ENCODE data around the gene ZBTB45. TPM values are rescaled to one million over a fixed set of nuclear protein-coding genes. Genes with fewer than 3 reads are reported as not detected.

The ZBTB45 gene
- total RNA-seq, 2 donors from 2014 or later, result 9.9 to 12.9 TPM

- no peaks in the 10 kb centered on the region for H3K27me3 ChIP-seq
- WGBS, 2 donors, result 89% methylated on average over 14 of the region's 14 CpGs; no CpG with 5 or more reads in 1 of the 2 donors
- H3K4me3 ChIP-seq, result no peak overlapping the region
- no peak overlapping the region for H3K27ac ChIP-seq
- intact Hi-C loops (cut with DNase I), result no loop called here
- no peaks in the 10 kb centered on the region for H3K36me3 ChIP-seq (replicated peaks in 1 of 2; ENCODE audit: insufficient read depth in 1 of 2, low read depth in 2 of 2)
- TF ChIP-seq POLR2A (IDR thresholded peaks at IDR 0.05) (no peak), CTCF (IDR thresholded peaks at IDR 0.05) (no peak)
- no peaks in the 10 kb centered on the region for H3K9me3 ChIP-seq
- ATAC-seq (no peak), DNase-seq (no peak)
- peaks cover 25% of the 10 kb centered on the region for H3K4me1 ChIP-seq
Observed at GRCh38 chr19:58500242-58500641, 19.4 kb downstream of the ZBTB45 start.

GRCh38 chr19:58499021-58499927 is 20.3 kb downstream of the ZBTB45 start:
- Histone ChIP-seq H3K27me3 (no peaks in the 10 kb centered on the region), H3K36me3 (replicated peaks in 1 of 2; ENCODE audit: insufficient read depth in 1 of 2, low read depth in 2 of 2) (no peaks in the 10 kb centered on the region), H3K4me3 (peak overlapping the region; percentile 28), H3K9me3 (no peaks in the 10 kb centered on the region), H3K27ac (peak overlapping the region; percentile 27 to 84 (median 60)), H3K4me1 (peaks cover 25% of the 10 kb centered on the region)
- DNase-seq (peak; percentile 100), ATAC-seq (peak; percentile 99)
- WGBS, 2 donors, result 1 to 2% methylated on average over 13 to 60 of the region's 60 CpGs
- TF ChIP-seq CTCF (IDR thresholded peaks at IDR 0.05) (peak in 3 of 7 experiments; percentile 33 to 36 (median 33)), POLR2A (IDR thresholded peaks at IDR 0.05) (peak; percentile 25 to 71 (median 60))
- intact Hi-C loops (cut with DNase I), result no loop called here

GRCh38 chr19:58498316-58499020 is 21.1 kb downstream of the ZBTB45 start:
- ATAC-seq, result no peak
- TF ChIP-seq CTCF (IDR thresholded peaks at IDR 0.05) (no peak), POLR2A (IDR thresholded peaks at IDR 0.05) (no peak)
- Histone ChIP-seq H3K27ac (peak overlapping the region in 2 of 4 donors; percentile 74 to 84), H3K4me3 (peak overlapping the region in 1 of 2 donors; percentile 16), H3K27me3 (no peaks in the 10 kb centered on the region), H3K9me3 (no peaks in the 10 kb centered on the region), H3K4me1 (peaks cover 25% of the 10 kb centered on the region), H3K36me3 (replicated peaks in 1 of 2; ENCODE audit: insufficient read depth in 1 of 2, low read depth in 2 of 2) (no peaks in the 10 kb centered on the region)
- DNase-seq, result peak in 1 of 4 donors; percentile 45
- 52 to 60% methylated on average over 4 to 22 of the region's 22 CpGs for WGBS, 2 donors
- intact Hi-C loops (cut with DNase I), result no loop called here

GRCh38 chr19:58497634-58498170 is 21.9 kb downstream of the ZBTB45 start:
- WGBS, 2 donors, result 91 to 97% methylated on average over 4 to 8 of the region's 8 CpGs
- DNase-seq (no peak), ATAC-seq (no peak)
- intact Hi-C loops (cut with DNase I), result no loop called here
- Histone ChIP-seq H3K9me3 (no peaks in the 10 kb centered on the region), H3K27ac (no peak overlapping the region), H3K27me3 (no peaks in the 10 kb centered on the region), H3K4me3 (no peak overlapping the region), H3K36me3 (replicated peaks in 1 of 2; ENCODE audit: insufficient read depth in 1 of 2, low read depth in 2 of 2) (no peaks in the 10 kb centered on the region), H3K4me1 (peaks cover 25% of the 10 kb centered on the region)
- TF ChIP-seq CTCF (IDR thresholded peaks at IDR 0.05) (no peak), POLR2A (IDR thresholded peaks at IDR 0.05) (no peak)
